GM12874 (cell line): ENCODE results near the gene TINAG.

ENCODE experiments used
- CTCF ChIP-seq: IDR thresholded peaks from 2 replicates; pipeline ENCODE4 v1.5.1; 2011; ENCODE audit warnings: low read depth, mild to moderate bottlenecking, control low read depth, low read length, moderate library complexity; ENCODE audit not compliant: insufficient read depth

Gene TINAG

GRCh38 chr6:54427396-54427937 lies 119.2 kb downstream of the TINAG start:
- TF ChIP-seq CTCF: no peak

DNA sequence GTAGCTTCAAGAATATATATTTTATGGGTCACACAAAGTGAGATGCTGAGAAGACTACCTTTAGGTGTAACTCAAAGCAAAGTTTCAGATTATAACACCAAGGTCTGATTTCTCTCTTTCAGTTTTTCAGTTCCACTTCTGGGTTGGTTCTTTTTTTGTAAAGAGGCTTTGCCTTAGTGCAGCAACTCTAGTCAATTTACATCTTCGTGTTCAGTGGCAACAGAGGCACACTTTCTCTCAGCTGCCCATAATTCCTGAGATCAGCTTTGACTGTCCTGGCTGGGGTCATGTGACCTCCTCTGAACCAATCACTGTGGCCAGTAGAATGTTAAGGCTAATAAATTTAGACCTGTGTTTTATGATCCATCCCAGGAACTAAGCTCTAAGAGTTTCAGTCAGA lies 120.2 kb downstream of the TINAG start:
- no peak for TF ChIP-seq CTCF

DNA sequence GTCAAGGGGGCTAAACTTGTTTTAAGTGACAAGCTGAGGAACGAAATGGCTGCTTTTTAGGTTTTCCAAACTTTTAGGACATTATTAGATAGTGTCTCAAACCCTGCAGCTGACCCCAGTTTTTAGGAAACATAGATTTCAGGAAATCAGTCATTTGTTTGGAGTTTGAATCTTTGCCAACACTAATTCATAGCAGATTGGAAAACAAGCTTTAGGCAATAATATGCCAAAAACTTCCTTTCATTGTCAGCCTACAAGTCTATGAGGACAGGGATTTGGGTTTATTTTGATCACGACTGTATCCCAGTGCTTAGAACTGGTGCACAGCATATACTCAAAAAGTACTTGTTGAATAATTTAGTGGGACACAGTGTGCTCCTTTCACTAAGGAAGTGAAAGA lies 123.2 kb downstream of the TINAG start:
- no peak for TF ChIP-seq CTCF
